Trophoblast cell (in vitro differentiated cells and primary cell): ENCODE results near the gene MRTFA.

Experiments
- DNase-seq, 2 donors: peaks; one replicate each; pipeline ENCODE4 v3.0.0-alpha.2; 2016
- H2AFZ ChIP-seq: 2 replicates; pipeline ENCODE4 v1.6.1; 2013; ENCODE audit warnings: low read length, moderate library complexity, mild to moderate bottlenecking; ENCODE audit not compliant: insufficient read depth, poor library complexity
- H2AK5ac ChIP-seq: 2 replicates; pipeline ENCODE4 v1.6.1; 2013; ENCODE audit warnings: mild to moderate bottlenecking, low read length
- H2BK120ac ChIP-seq: 2 replicates; pipeline ENCODE4 v1.6.1; 2013; ENCODE audit warnings: low read length, mild to moderate bottlenecking, moderate library complexity; ENCODE audit not compliant: insufficient read depth, poor library complexity
- H2BK12ac ChIP-seq: 2 replicates; pipeline ENCODE4 v1.6.1; 2013; ENCODE audit warnings: mild to moderate bottlenecking, low read length, moderate library complexity
- H2BK5ac ChIP-seq: 2 replicates; pipeline ENCODE4 v1.6.1; 2013; ENCODE audit warnings: low read length, low read depth, moderate library complexity, mild to moderate bottlenecking; ENCODE audit not compliant: poor library complexity
- H3K14ac ChIP-seq: 2 replicates; pipeline ENCODE4 v1.6.1; 2013; ENCODE audit warnings: mild to moderate bottlenecking, low read length
- H3K18ac ChIP-seq: 2 replicates; pipeline ENCODE4 v1.6.1; 2013; ENCODE audit warnings: mild to moderate bottlenecking, low read length
- H3K23ac ChIP-seq: 2 replicates; pipeline ENCODE4 v1.6.1; 2013; ENCODE audit warnings: low read length
- H3K27ac ChIP-seq: 2 replicates; pipeline ENCODE4 v1.5.1; 2013; ENCODE audit warnings: low read depth, mild to moderate bottlenecking, inconsistent platforms, low read length, moderate library complexity
- H3K27me3 ChIP-seq: 2 replicates; pipeline ENCODE4 v1.6.1; 2013; ENCODE audit warnings: inconsistent platforms, mild to moderate bottlenecking, low read length, moderate library complexity; ENCODE audit not compliant: insufficient read depth
- H3K36me3 ChIP-seq, 2 experiments: 1 replicate in 1 of 2; 2 replicates in 1 of 2; pipeline ENCODE4 v1.6.1; 2013; ENCODE audit warnings: low read length in 2 of 2, mild to moderate bottlenecking in 2 of 2, moderate library complexity in 1 of 2; ENCODE audit not compliant: insufficient read depth in 2 of 2, control insufficient read depth in 1 of 2
- H3K4ac ChIP-seq: 2 replicates; pipeline ENCODE4 v1.6.1; 2013; ENCODE audit warnings: low read depth, mild to moderate bottlenecking, low read length, moderate library complexity
- H3K4me1 ChIP-seq, 2 experiments: 1 replicate in 1 of 2; 2 replicates in 1 of 2; pipeline ENCODE4 v1.6.1; 2013; ENCODE audit warnings: low read length in 2 of 2, mild to moderate bottlenecking in 2 of 2, moderate library complexity in 1 of 2; ENCODE audit not compliant: insufficient read depth in 2 of 2, control insufficient read depth in 1 of 2
- H3K4me2 ChIP-seq: 2 replicates; pipeline ENCODE4 v1.6.1; 2013; ENCODE audit warnings: inconsistent platforms, mild to moderate bottlenecking, low read length, moderate library complexity
- H3K4me3 ChIP-seq: 2 replicates; pipeline ENCODE4 v1.5.1; 2013; ENCODE audit warnings: mild to moderate bottlenecking, low read depth, low read length, inconsistent platforms
- H3K79me1 ChIP-seq: one replicate; pipeline ENCODE4 v1.6.1; 2013; ENCODE audit warnings: low read length
- H3K79me2 ChIP-seq: 2 replicates; pipeline ENCODE4 v1.6.1; 2013; ENCODE audit warnings: low read length, mild to moderate bottlenecking; ENCODE audit not compliant: control insufficient read depth, insufficient read depth, poor library complexity
- H3K9ac ChIP-seq: 2 replicates; pipeline ENCODE4 v1.6.1; 2013; ENCODE audit warnings: mild to moderate bottlenecking, low read length
- H3K9me3 ChIP-seq: 2 replicates; pipeline ENCODE4 v1.6.1; 2013; ENCODE audit warnings: low read depth, mild to moderate bottlenecking, control low read depth, inconsistent platforms, low read length; ENCODE audit not compliant: insufficient read depth
- H4K12ac ChIP-seq: 2 replicates; pipeline ENCODE4 v1.6.1; 2013; ENCODE audit warnings: low read depth, mild to moderate bottlenecking, low read length, moderate library complexity
- H4K8ac ChIP-seq: 2 replicates; pipeline ENCODE4 v1.6.1; 2013; ENCODE audit warnings: low read depth, mild to moderate bottlenecking, low read length, moderate library complexity
- H4K91ac ChIP-seq: one replicate; pipeline ENCODE4 v1.6.1; 2013; ENCODE audit warnings: low read depth, mild to moderate bottlenecking, low read length, moderate library complexity
- WGBS: extraction: QIAGEN DNeasy Blood & Tissue Kit; methylation state at CpG from one replicate; pipeline ENCODE4 v1.1.7; 2013; ENCODE audit warnings: missing lambda C conversion rate; ENCODE audit not compliant: insufficient read length, insufficient coverage; ENCODE audit errors: extremely low coverage; 5-methylcytosine and 5-hydroxymethylcytosine counted together

MRTFA gene

GRCh38 chr22:40482886-40483285 lies 153.6 kb downstream of the MRTFA start:
- H3K4me2 ChIP-seq = no peak overlapping the region
- no peak overlapping the region for H3K27ac ChIP-seq
- H2BK5ac ChIP-seq = no peak overlapping the region
- DNase-seq = peak; percentile 77 to 82
- H3K4ac ChIP-seq = no peak overlapping the region
- no peak overlapping the region for H2AFZ ChIP-seq
- no peak overlapping the region for H3K14ac ChIP-seq
- H3K79me2 ChIP-seq = peaks cover 1% of the 10 kb centered on the region
- no peak overlapping the region for H2BK12ac ChIP-seq
- no peak overlapping the region for H4K12ac ChIP-seq
- no CpG with 5 or more reads among the region's 5 CpGs for WGBS
- H3K23ac ChIP-seq = no peak overlapping the region
- no peak overlapping the region for H4K8ac ChIP-seq
- H2AK5ac ChIP-seq = no peak overlapping the region
- H3K36me3 ChIP-seq = peaks cover 0 to 8% of the 10 kb centered on the region in 2 experiments
- H3K9ac ChIP-seq = no peak overlapping the region
- no peaks in the 10 kb centered on the region for H3K9me3 ChIP-seq
- H3K4me3 ChIP-seq = no peak overlapping the region
- no peaks in the 10 kb centered on the region for H3K27me3 ChIP-seq
- no peak overlapping the region for H2BK120ac ChIP-seq
- H3K79me1 ChIP-seq = peaks cover 1% of the 10 kb centered on the region
- peaks cover 9 to 17% of the 10 kb centered on the region in 2 experiments for H3K4me1 ChIP-seq
- peak overlapping the region; percentile 86 for H3K18ac ChIP-seq
- no peak overlapping the region for H4K91ac ChIP-seq

- no peak overlapping the region for H3K23ac ChIP-seq
- H3K4ac ChIP-seq = peak overlapping the region; percentile 4
Observed at GRCh38 chr22:40482391-40482790, 154.1 kb downstream of the MRTFA start.

GRCh38 chr22:40480996-40481395 lies 155.5 kb downstream of the MRTFA start:
- H3K4me3 ChIP-seq = no peak overlapping the region
- peaks cover 3% of the 10 kb centered on the region for H3K79me1 ChIP-seq
- H3K79me2 ChIP-seq = peaks cover 1% of the 10 kb centered on the region
- H3K4ac ChIP-seq = no peak overlapping the region
- no peak overlapping the region for H2BK120ac ChIP-seq
- no peak overlapping the region for H2BK12ac ChIP-seq
- no peak overlapping the region for H3K27ac ChIP-seq
- H3K27me3 ChIP-seq = no peaks in the 10 kb centered on the region
- H2BK5ac ChIP-seq = no peak overlapping the region
- H2AFZ ChIP-seq = no peak overlapping the region
- no peak overlapping the region for H3K9ac ChIP-seq
- H2AK5ac ChIP-seq = no peak overlapping the region
- no peak for DNase-seq
- H4K12ac ChIP-seq = no peak overlapping the region
- no peak overlapping the region for H4K91ac ChIP-seq
- H3K23ac ChIP-seq = no peak overlapping the region
- H3K18ac ChIP-seq = no peak overlapping the region
- peaks cover 9 to 23% of the 10 kb centered on the region in 2 experiments for H3K4me1 ChIP-seq
- H3K36me3 ChIP-seq = peaks cover 0 to 8% of the 10 kb centered on the region in 2 experiments
- H3K4me2 ChIP-seq = no peak overlapping the region
- H3K14ac ChIP-seq = no peak overlapping the region
- no CpG with 5 or more reads among the region's 5 CpGs for WGBS
- no peaks in the 10 kb centered on the region for H3K9me3 ChIP-seq
- no peak overlapping the region for H4K8ac ChIP-seq

More at GRCh38 chr22:40482391-40482790, 154.1 kb downstream of the MRTFA start:
- H3K36me3 ChIP-seq = peaks cover 0 to 8% of the 10 kb centered on the region in 2 experiments
- H4K8ac ChIP-seq = no peak overlapping the region
- no peak overlapping the region for H2BK12ac ChIP-seq
- peaks cover 9 to 19% of the 10 kb centered on the region in 2 experiments for H3K4me1 ChIP-seq
- H3K27ac ChIP-seq = no peak overlapping the region
- DNase-seq = peak; percentile 27 to 77
- H3K4me3 ChIP-seq = no peak overlapping the region
- no peak overlapping the region for H2AK5ac ChIP-seq
- no peak overlapping the region for H4K12ac ChIP-seq
- H2BK120ac ChIP-seq = no peak overlapping the region
- no peak overlapping the region for H3K4me2 ChIP-seq
- peaks cover 1% of the 10 kb centered on the region for H3K79me2 ChIP-seq
- no peak overlapping the region for H3K14ac ChIP-seq
- H2BK5ac ChIP-seq = no peak overlapping the region
- H2AFZ ChIP-seq = no peak overlapping the region
- peaks cover 1% of the 10 kb centered on the region for H3K79me1 ChIP-seq
- H3K9me3 ChIP-seq = no peaks in the 10 kb centered on the region
- no peak overlapping the region for H4K91ac ChIP-seq
- no peak overlapping the region for H3K18ac ChIP-seq
- no peaks in the 10 kb centered on the region for H3K27me3 ChIP-seq
- no peak overlapping the region for H3K9ac ChIP-seq

GRCh38 chr22:40479887-40480538 lies 156.5 kb downstream of the MRTFA start:
- H3K79me1 ChIP-seq = peaks cover 3% of the 10 kb centered on the region
- peak; percentile 35 to 77 for DNase-seq
- H3K4me2 ChIP-seq = no peak overlapping the region
- no peak overlapping the region for H2BK12ac ChIP-seq
- no peak overlapping the region for H2BK120ac ChIP-seq
- no peak overlapping the region for H4K12ac ChIP-seq
- no peak overlapping the region for H2BK5ac ChIP-seq
- no peak overlapping the region for H3K4ac ChIP-seq
- H3K36me3 ChIP-seq = peaks cover 2 to 6% of the 10 kb centered on the region in 2 experiments
- H4K91ac ChIP-seq = no peak overlapping the region
- H3K9me3 ChIP-seq = no peaks in the 10 kb centered on the region
- no peak overlapping the region for H3K18ac ChIP-seq
- H3K27ac ChIP-seq = no peak overlapping the region
- H2AFZ ChIP-seq = no peak overlapping the region
- H3K4me1 ChIP-seq = peaks cover 9 to 23% of the 10 kb centered on the region in 2 experiments
- WGBS = no CpG with 5 or more reads among the region's 2 CpGs
- H3K9ac ChIP-seq = no peak overlapping the region
- H3K14ac ChIP-seq = no peak overlapping the region
- H3K23ac ChIP-seq = no peak overlapping the region
- H3K4me3 ChIP-seq = no peak overlapping the region
- no peaks in the 10 kb centered on the region for H3K27me3 ChIP-seq
- peaks cover 1% of the 10 kb centered on the region for H3K79me2 ChIP-seq
- H4K8ac ChIP-seq = no peak overlapping the region
- H2AK5ac ChIP-seq = no peak overlapping the region
